Activated CD4-positive, alpha-beta T cell treated with anti-CD3 and anti-CD28 coated beads for 36 hours (primary cell): ENCODE measurements around the gene TMEM168. TPM values are rescaled to one million over a fixed set of nuclear protein-coding genes. Genes with fewer than 3 reads are reported as not detected.

Experiments used
- ATAC-seq: fragments of 200-7000 bp; cut with Tn5 transposase; one replicate; pipeline ENCODE4 v1.10.0; 2021; ENCODE audit warnings: mild to moderate bottlenecking, moderate library complexity
- CTCF ChIA-PET: fragments of 350-600 bp; sonication (Branson Sonifier 250); formaldehyde crosslinking; loops from one replicate; lab custom pipeline; 2021; ENCODE audit warnings: antibody characterized with exemption; lab: Charles Lee
- POLR2A ChIA-PET: fragments of 350-600 bp; sonication (Branson Sonifier 250); formaldehyde crosslinking; loops from one replicate; lab custom pipeline; 2021; ENCODE audit warnings: antibody characterized with exemption, inconsistent platforms; lab: Charles Lee
- DNase-seq: peaks from one replicate; pipeline ENCODE4 v3.0.0-alpha.2; 2020
- H3K27ac Mint-ChIP-seq: one replicate; pipeline ENCODE4 v1.8.0; 2021; ENCODE audit warnings: mixed read lengths
- H3K27me3 Mint-ChIP-seq: one replicate; pipeline ENCODE4 v1.8.0; 2021; ENCODE audit warnings: mixed read lengths
- H3K36me3 Mint-ChIP-seq: one replicate; pipeline ENCODE4 v1.8.0; 2021; ENCODE audit warnings: low read depth, mixed read lengths
- H3K4me1 Mint-ChIP-seq: one replicate; pipeline ENCODE4 v1.8.0; 2021; ENCODE audit warnings: mixed read lengths
- H3K4me3 Mint-ChIP-seq: one replicate; pipeline ENCODE4 v1.8.0; 2021; ENCODE audit warnings: mild to moderate bottlenecking, moderate library complexity, mixed read lengths
- H3K9me3 Mint-ChIP-seq: one replicate; pipeline ENCODE4 v1.8.0; 2021; ENCODE audit warnings: low read depth, mixed read lengths
- intact Hi-C, 2 experiments: fragments of 100-400 bp; cut with DNase I in 1 of 2; cut with micrococcal nuclease in 1 of 2; formaldehyde crosslinking; loops; one replicate each; pipeline versions ENCODE4 v1.14.2 to v1.15.1; 2022 to 2024; cut with DNase I, micrococcal nuclease
- total RNA-seq, 2 experiments: library from RNA; stranded (reverse); gene quantifications; one replicate each; pipeline ENCODE4 v1.2.3, GENCODE V29; 2021

TMEM168 gene
- total RNA-seq, 2 experiments from 2014 or later, result 16.7 to 18.3 TPM

- no peak overlapping the region for H3K27ac Mint-ChIP-seq
- H3K27me3 Mint-ChIP-seq, result no peaks in the 10 kb centered on the region
- ATAC-seq (no peak), DNase-seq (no peak)
- H3K4me3 Mint-ChIP-seq, result no peak overlapping the region
- peaks cover 47% of the 10 kb centered on the region for H3K36me3 Mint-ChIP-seq
- ChIA-PET CTCF (no interaction called here), POLR2A (no interaction called here)
- intact Hi-C loops, result loop anchor here in 1 of 2 experiments (10.0 kb wide), 1 partner anchor 226 kb away; no protein-coding TSS in a partner anchor
- no peaks in the 10 kb centered on the region for H3K9me3 Mint-ChIP-seq
- peaks cover 27% of the 10 kb centered on the region for H3K4me1 Mint-ChIP-seq
These were observed 9.1 kb downstream of the TMEM168 start for GRCh38 chr7:112781110-112781509.

GRCh38 chr7:112779667-112780066 lies 10.5 kb downstream of the TMEM168 start:
- ATAC-seq, result no peak
- peaks cover 47% of the 10 kb centered on the region for H3K36me3 Mint-ChIP-seq
- POLR2A ChIA-PET, result interaction anchor here (0.7 kb wide), 1 partner anchor 509 kb away, joined by 3 read pairs; no protein-coding TSS in a partner anchor
- no peaks in the 10 kb centered on the region for H3K9me3 Mint-ChIP-seq
- no peak for DNase-seq
- CTCF ChIA-PET, result interaction anchor here (0.5 to 0.7 kb wide), 2 partner anchors 135 to 160 kb away, joined by 3 read pairs; a partner anchor contains a TSS
- no peaks in the 10 kb centered on the region for H3K27me3 Mint-ChIP-seq
- intact Hi-C loops, result loop anchor here in 1 of 2 experiments (10.0 kb wide), 1 partner anchor 225 kb away; no protein-coding TSS in a partner anchor
- H3K4me3 Mint-ChIP-seq, result no peak overlapping the region
- H3K27ac Mint-ChIP-seq, result no peak overlapping the region
- H3K4me1 Mint-ChIP-seq, result peaks cover 27% of the 10 kb centered on the region

- H3K27me3 Mint-ChIP-seq, result no peaks in the 10 kb centered on the region
- DNase-seq, result no peak
- H3K4me1 Mint-ChIP-seq, result peaks cover 13% of the 10 kb centered on the region
- H3K4me3 Mint-ChIP-seq, result no peak overlapping the region
- ATAC-seq, result no peak
- intact Hi-C loops, result no loop called here
- POLR2A ChIA-PET, result no interaction called here
- H3K36me3 Mint-ChIP-seq, result peaks cover 27% of the 10 kb centered on the region
- H3K27ac Mint-ChIP-seq, result no peak overlapping the region
- no peaks in the 10 kb centered on the region for H3K9me3 Mint-ChIP-seq
- CTCF ChIA-PET, result no interaction called here
These were observed 12.8 kb downstream of the TMEM168 start for GRCh38 chr7:112777406-112777805.

- no peak for ATAC-seq
- H3K36me3 Mint-ChIP-seq, result peaks cover 10% of the 10 kb centered on the region
- no peak overlapping the region for H3K27ac Mint-ChIP-seq
- H3K4me1 Mint-ChIP-seq, result peaks cover 1% of the 10 kb centered on the region
- H3K9me3 Mint-ChIP-seq, result no peaks in the 10 kb centered on the region
- intact Hi-C loops, result no loop called here
- no peak overlapping the region for H3K4me3 Mint-ChIP-seq
- ChIA-PET POLR2A (no interaction called here), CTCF (interaction anchor here (1.3 kb wide), 1 partner anchor 58 kb away, joined by 3 read pairs; no protein-coding TSS in a partner anchor)
- no peaks in the 10 kb centered on the region for H3K27me3 Mint-ChIP-seq
- no peak for DNase-seq
These were observed 19.0 kb downstream of the TMEM168 start for GRCh38 chr7:112771166-112771565.

GRCh38 chr7:112770051-112770450 lies 20.1 kb downstream of the TMEM168 start:
- Mint-ChIP-seq H3K36me3 (peaks cover 10% of the 10 kb centered on the region), H3K4me1 (peaks cover 4% of the 10 kb centered on the region), H3K27ac (no peak overlapping the region), H3K4me3 (no peak overlapping the region), H3K27me3 (no peaks in the 10 kb centered on the region), H3K9me3 (no peaks in the 10 kb centered on the region)
- intact Hi-C loops, result no loop called here
- CTCF ChIA-PET, result interaction anchor here (0.6 to 1.5 kb wide), 3 partner anchors 18 to 555 kb away, joined by 3 to 4 read pairs (median 3); partner anchors contain the start of gene TMEM168
- DNase-seq, result no peak
- POLR2A ChIA-PET, result no interaction called here
- ATAC-seq, result no peak

- ChIA-PET CTCF (no interaction called here), POLR2A (no interaction called here)
- no peak overlapping the region for H3K27ac Mint-ChIP-seq
- peaks cover 4% of the 10 kb centered on the region for H3K4me1 Mint-ChIP-seq
- ATAC-seq, result no peak
- DNase-seq, result no peak
- H3K4me3 Mint-ChIP-seq, result no peak overlapping the region
- H3K27me3 Mint-ChIP-seq, result no peaks in the 10 kb centered on the region
- no peaks in the 10 kb centered on the region for H3K9me3 Mint-ChIP-seq
- peaks cover 10% of the 10 kb centered on the region for H3K36me3 Mint-ChIP-seq
- intact Hi-C loops, result no loop called here
These were observed 25.1 kb downstream of the TMEM168 start for GRCh38 chr7:112765105-112765504.

GRCh38 chr7:112763996-112764395 lies 26.2 kb downstream of the TMEM168 start:
- ChIA-PET POLR2A (no interaction called here), CTCF (no interaction called here)
- H3K9me3 Mint-ChIP-seq, result no peaks in the 10 kb centered on the region
- peaks cover 4% of the 10 kb centered on the region for H3K4me1 Mint-ChIP-seq
- no peak for ATAC-seq
- H3K4me3 Mint-ChIP-seq, result no peak overlapping the region
- intact Hi-C loops, result no loop called here
- no peaks in the 10 kb centered on the region for H3K27me3 Mint-ChIP-seq
- peaks cover 7% of the 10 kb centered on the region for H3K36me3 Mint-ChIP-seq
- no peak overlapping the region for H3K27ac Mint-ChIP-seq
- no peak for DNase-seq

- DNase-seq, result no peak
- no peaks in the 10 kb centered on the region for H3K9me3 Mint-ChIP-seq
- no peak for ATAC-seq
- H3K36me3 Mint-ChIP-seq, result peaks cover 7% of the 10 kb centered on the region
- H3K27ac Mint-ChIP-seq, result no peak overlapping the region
- intact Hi-C loops, result no loop called here
- ChIA-PET CTCF (no interaction called here), POLR2A (no interaction called here)
- no peak overlapping the region for H3K4me3 Mint-ChIP-seq
- H3K27me3 Mint-ChIP-seq, result no peaks in the 10 kb centered on the region
- H3K4me1 Mint-ChIP-seq, result peaks cover 4% of the 10 kb centered on the region
These were observed 26.9 kb downstream of the TMEM168 start for GRCh38 chr7:112763298-112763697.

GRCh38 chr7:112759905-112760304 lies 30.3 kb downstream of the TMEM168 start:
- Mint-ChIP-seq H3K4me1 (no peaks in the 10 kb centered on the region), H3K9me3 (no peaks in the 10 kb centered on the region), H3K27me3 (no peaks in the 10 kb centered on the region), H3K36me3 (peaks cover 2% of the 10 kb centered on the region), H3K4me3 (no peak overlapping the region), H3K27ac (no peak overlapping the region)
- DNase-seq (no peak), ATAC-seq (no peak)
- intact Hi-C loops, result no loop called here
- ChIA-PET CTCF (interaction anchor here (0.6 to 1.2 kb wide), 2 partner anchors 8 to 186 kb away, joined by 3 read pairs; no protein-coding TSS in a partner anchor), POLR2A (no interaction called here)

GRCh38 chr7:112757337-112757736 lies 32.9 kb downstream of the TMEM168 start:
- intact Hi-C loops, result no loop called here
- H3K27me3 Mint-ChIP-seq, result no peaks in the 10 kb centered on the region
- ATAC-seq (no peak), DNase-seq (no peak)
- no peaks in the 10 kb centered on the region for H3K4me1 Mint-ChIP-seq
- H3K27ac Mint-ChIP-seq, result no peak overlapping the region
- no peaks in the 10 kb centered on the region for H3K9me3 Mint-ChIP-seq
- peaks cover 2% of the 10 kb centered on the region for H3K36me3 Mint-ChIP-seq
- POLR2A ChIA-PET, result no interaction called here
- CTCF ChIA-PET, result no interaction called here
- H3K4me3 Mint-ChIP-seq, result no peak overlapping the region

- ChIA-PET CTCF (no interaction called here), POLR2A (no interaction called here)
- Mint-ChIP-seq H3K27me3 (no peaks in the 10 kb centered on the region), H3K4me3 (no peak overlapping the region), H3K9me3 (no peaks in the 10 kb centered on the region), H3K36me3 (peaks cover 2% of the 10 kb centered on the region), H3K27ac (no peak overlapping the region), H3K4me1 (no peaks in the 10 kb centered on the region)
- intact Hi-C loops, result no loop called here
- DNase-seq (no peak), ATAC-seq (no peak)
These were observed 36.9 kb downstream of the TMEM168 start for GRCh38 chr7:112753298-112753697.

- DNase-seq (no peak), ATAC-seq (no peak)
- H3K27ac Mint-ChIP-seq, result no peak overlapping the region
- H3K27me3 Mint-ChIP-seq, result no peaks in the 10 kb centered on the region
- no peaks in the 10 kb centered on the region for H3K4me1 Mint-ChIP-seq
- intact Hi-C loops, result no loop called here
- H3K9me3 Mint-ChIP-seq, result no peaks in the 10 kb centered on the region
- CTCF ChIA-PET, result interaction anchor here (0.5 kb wide), 1 partner anchor 9 kb away, joined by 3 read pairs; no protein-coding TSS in a partner anchor
- POLR2A ChIA-PET, result no interaction called here
- H3K36me3 Mint-ChIP-seq, result no peaks in the 10 kb centered on the region
- no peak overlapping the region for H3K4me3 Mint-ChIP-seq
These were observed 37.6 kb downstream of the TMEM168 start for GRCh38 chr7:112752576-112752975.
